SH-SY5Y (cell line): ENCODE data around the gene POLN.

Experiments
- GATA2 ChIP-seq: IDR thresholded peaks from 2 replicates; pipeline ENCODE4 v1.6.1; 2011; ENCODE audit warnings: mild to moderate bottlenecking, low read depth, low read length
- GATA3 ChIP-seq: IDR thresholded peaks from 2 replicates; pipeline ENCODE4 v1.6.1; 2011; ENCODE audit warnings: low read depth, mild to moderate bottlenecking, low read length, moderate library complexity

POLN gene

DNA sequence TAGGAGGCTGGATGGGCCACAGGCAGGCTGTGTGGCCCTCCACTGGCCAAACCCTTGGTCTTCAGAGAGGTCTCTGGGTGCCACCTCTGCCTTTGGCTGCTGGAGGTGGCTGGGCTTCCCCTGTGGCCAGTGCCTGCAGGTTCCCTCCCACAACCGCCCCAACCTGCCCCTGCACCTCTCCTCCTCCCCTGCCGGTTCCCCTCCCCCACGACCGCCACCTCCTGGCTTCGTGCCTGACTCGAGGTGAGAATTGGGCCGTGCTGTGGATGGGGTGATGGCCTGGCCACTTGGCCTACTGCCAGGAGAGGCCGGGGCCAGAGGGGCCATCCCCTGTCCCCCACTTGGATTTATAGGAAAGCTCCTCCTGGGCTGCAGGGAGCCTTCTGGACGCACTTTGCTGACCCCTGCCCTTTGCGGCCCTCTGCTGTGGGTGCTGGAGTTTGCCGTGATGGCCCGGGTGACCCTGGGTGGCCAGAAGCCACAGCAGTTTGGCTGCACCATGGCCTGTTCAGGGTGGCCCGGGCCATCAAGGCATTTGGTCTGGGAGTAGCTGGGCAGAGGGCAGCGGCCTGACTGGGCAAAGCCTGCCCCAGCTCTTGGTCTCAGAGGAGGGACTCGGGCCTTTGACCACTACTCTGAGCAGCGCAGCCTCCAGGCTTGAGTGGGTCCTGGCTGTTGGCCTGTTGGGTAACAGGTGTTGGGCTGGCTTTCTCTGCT is 179.0 kb downstream of the POLN start:
- TF ChIP-seq GATA3 = no peak
- no peak for TF ChIP-seq GATA2

DNA sequence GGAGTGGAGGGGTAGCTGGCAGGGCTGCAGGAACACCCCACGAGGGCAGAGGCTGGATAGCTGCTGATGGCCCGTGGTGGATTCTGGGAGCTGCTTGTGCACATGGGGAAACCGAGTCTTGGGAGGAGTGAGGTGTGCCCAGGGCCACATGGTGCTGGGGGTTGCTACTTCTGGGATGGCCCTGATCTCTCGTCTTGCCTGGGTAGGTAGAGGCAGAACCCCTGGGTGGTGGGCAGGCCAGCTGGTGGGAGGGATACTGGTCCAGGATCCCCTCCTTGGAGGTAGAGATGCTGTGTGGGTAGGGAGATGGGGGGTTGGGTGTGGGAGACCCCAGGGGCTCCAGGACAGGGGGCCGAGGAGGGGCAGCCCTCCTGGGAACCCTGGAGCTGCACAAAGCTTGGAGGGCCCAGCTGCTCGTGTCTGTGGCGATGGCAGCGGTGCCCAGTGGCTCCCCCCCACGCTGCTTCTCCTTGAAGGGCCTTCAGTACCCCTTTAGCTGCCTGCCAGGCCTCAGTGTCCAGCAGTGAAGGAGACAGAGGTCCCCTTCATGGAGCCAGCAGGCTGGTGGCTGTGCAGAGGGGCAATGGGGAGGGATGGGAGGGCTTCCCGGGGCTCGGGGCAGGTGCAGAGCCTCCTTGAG is 179.6 kb downstream of the POLN start:
- TF ChIP-seq GATA3 = no peak
- TF ChIP-seq GATA2 = no peak

DNA sequence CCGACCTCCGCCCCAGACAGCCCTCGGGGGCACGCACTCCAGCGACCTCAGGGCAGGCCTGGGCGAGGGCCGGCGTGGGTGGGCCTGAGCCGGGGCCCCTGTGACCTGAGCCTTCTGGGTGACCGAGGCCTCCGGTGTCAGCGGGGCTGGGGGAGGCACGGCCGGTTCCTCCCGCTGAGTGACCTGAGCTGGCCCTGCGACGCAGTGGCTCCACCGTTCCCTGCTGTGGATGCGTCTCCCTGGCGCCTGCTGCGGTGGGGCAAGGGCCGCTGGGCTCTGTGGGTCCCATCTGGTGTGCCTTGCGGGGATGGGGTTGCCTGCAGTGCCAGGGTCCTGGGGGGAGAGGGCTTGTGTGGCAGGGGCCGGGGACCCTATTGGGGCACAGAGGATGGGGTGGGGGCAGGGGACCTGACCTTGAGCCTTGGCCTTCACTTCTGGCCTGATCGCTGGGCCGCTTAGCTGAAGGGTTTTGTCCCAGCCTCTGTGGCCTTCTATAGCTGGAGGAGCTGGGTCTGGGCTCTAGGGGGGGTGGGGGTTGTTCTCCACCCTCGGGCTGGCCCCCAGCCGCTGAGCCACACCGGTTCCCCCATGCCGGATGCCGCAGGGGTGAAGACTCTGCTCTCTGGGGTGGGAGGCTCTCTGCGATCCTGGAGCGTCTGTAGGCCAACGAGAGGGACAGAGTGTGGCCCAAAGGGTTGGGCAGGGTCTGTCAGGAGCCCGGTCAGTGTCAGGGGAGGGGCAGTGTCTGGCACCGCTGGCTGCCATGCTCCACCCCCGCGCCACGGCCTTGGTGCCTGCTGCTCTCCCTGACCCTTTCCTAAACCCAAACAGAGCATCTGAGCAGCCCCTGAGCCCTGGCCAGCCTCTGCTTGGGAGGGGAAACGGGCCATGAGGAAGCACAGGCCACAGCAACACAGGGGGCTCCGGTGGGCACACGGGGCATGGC is 180.5 kb downstream of the POLN start:
- TF ChIP-seq GATA2 (no peak), GATA3 (no peak)

DNA sequence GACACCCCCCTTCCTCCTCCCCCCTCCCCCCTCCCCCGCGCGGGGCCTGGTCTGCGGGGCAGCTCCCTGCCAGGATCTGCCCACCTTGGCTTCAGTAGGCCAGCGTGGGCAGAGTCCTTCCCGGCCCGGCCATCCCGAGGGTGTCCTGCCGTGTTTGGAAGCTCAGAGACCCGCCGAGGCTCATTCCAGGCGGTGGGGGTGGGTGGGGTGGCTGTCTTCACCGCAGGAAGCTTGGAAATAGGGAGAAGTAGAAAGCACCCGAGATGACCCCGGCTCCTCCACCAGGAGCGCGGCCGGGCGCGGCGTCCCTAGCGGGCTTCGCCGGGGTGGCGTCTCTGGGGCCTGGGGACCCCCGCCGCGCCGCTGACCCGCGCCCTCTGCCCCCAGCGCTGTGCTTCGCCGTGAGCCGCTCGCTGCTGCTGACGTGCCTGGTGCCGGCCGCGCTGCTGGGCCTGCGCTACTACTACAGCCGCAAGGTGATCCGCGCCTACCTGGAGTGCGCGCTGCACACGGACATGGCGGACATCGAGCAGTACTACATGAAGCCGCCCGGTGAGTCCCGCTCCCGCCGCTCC is 181.2 kb downstream of the POLN start:
- no peak for TF ChIP-seq GATA3
- TF ChIP-seq GATA2 = no peak

DNA sequence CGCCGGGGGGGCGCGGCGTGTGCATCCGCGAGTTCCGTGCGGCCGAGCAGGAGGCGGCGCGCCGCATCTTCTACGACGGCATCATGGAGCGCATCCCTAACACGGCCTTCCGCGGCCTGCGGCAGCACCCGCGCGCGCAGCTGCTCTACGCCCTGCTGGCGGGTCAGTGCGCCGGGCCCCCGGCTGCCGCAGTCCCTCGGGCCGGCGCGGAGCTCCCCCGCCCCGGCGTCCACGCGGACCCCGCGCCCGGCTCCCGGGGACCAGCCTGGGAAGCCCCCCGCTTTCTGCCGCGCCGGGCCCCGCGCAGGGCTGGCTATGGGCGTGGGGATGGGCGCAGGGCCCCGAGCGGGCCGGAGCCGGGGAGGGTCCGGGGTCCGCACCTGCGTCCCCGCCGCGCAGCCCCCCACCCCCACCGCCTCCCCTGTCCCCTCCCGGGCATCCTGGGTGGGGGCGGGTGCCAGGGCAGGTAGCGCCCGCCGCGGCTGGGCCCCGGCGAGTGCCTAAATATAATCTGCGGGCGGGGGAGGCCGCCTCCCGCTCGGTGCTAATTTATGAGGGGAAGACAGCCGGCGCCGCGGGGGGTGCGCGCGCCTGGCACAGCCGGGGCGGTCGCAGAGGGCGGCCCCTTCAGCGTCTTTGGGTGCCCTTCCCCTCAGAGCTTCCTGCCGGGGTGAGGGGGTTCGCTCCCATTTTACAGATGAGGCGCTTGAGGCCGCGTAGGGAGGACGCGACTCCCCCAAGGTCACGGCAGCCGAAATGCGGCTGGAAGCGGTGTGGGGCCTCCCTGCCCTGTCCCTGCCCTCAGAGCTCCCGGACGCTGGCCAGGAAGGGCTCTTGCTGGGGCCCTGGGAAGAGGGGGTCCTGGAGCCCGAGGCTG is 182.0 kb downstream of the POLN start:
- no peak for TF ChIP-seq GATA2
- TF ChIP-seq GATA3 = no peak

DNA sequence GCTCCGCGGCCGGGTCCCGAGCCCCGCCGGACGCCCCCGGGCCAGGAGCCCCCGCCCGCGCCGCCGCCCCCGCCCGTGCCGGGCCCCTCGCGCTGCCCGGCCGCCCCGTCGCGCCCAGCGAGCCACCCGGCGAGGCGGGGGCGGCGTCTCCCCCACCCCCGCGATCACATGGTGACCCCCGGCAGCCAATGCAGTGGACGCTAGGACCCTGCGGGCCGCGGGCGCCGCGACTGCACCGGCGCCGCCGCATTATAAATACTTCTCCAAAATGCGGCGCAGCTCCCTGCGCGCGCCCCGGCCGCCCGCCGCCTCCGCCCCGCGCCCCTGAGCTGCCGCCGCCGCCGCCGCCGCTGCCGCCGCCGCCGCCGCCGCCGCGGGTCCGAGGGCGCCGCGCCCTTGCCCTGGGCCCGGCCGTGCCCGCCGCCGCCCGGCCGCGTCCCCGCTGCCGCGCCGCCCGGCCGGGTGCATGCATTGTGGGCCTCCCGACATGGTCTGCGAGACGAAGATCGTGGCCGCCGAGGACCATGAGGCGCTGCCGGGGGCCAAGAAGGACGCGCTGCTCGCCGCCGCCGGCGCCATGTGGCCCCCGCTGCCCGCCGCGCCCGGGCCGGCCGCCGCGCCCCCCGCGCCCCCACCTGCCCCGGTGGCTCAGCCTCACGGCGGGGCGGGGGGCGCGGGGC is 182.7 kb downstream of the POLN start, which contains the start of gene NAT8L:
Gene NAT8L, plus strand, starts transcription at position 282 of the 680 bp plus-strand sequence. Its CDS starts 185 bp downstream, at position 467.
- no peak for TF ChIP-seq GATA3
- TF ChIP-seq GATA2 = no peak

DNA sequence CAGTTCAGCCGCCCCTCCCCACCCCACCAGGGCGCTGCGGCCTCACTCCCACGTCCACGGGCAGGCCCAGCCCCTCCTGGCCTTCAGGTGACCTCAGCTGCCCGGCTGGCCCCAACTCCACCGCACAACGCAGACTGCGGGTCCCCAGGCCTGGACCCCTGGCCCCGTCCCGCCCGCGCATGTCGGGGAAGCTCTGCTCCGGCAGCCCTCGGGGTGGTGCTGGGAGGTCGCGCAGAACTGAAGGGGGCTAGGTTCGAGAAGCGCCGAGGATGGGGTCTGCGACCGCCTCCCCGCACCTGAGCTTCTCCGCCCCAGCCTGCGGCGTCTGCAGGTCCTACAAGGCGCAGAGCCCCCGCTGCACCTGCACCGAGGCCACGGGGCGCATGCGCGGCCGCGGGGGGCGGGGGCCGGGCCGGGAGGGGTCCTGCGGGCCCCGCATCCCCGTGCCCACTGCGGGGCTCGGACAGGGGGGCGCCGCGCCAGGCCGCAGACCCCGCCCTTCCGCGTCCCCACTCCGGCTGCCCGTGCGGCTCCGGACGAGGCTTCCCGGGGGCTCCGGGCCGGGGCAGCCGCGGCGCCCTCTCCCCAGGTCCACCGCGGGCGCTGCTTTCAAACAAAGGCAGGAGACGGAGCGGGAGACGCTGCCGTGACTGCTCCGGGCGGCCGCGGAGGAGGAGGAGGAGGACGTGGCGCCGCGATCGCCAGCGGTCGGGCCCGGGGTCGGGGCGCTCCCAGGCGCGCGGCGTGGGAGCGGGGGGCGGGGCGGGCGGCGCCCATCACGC is 183.5 kb downstream of the POLN start:
- TF ChIP-seq GATA2 = no peak
- no peak for TF ChIP-seq GATA3

DNA sequence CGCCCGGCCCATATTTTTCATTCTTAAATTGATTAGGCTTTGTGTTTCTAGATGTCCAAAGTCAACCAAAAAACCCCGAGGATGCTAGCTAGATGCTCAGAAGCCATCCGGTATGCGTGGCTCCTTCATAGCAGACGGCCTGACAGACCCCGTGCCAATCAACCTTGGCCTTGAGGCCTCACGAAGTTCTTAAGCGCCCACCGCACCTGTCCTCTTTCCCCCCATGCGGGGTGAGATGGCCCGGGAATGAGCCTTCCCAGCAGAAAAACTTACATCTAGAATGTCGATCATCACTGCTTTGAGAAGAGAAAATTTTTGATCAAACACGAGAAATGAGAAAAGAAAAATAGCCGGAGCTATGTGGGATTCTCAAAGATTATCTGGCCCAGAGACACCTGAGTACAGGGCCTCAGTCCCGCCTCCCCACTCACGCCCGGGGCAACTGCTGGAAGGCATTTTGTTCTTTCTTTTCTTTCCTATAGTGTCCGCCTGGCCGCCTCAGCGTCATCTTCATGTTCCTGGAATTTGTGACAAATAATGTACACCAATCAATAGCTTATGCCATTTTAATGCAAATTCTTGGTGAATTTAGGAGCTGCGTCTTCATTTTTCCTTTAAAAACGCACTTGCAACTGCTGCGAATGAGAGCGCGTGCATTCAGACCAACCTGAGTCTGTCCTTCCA is 184.4 kb downstream of the POLN start:
- no peak for TF ChIP-seq GATA3
- no peak for TF ChIP-seq GATA2

DNA sequence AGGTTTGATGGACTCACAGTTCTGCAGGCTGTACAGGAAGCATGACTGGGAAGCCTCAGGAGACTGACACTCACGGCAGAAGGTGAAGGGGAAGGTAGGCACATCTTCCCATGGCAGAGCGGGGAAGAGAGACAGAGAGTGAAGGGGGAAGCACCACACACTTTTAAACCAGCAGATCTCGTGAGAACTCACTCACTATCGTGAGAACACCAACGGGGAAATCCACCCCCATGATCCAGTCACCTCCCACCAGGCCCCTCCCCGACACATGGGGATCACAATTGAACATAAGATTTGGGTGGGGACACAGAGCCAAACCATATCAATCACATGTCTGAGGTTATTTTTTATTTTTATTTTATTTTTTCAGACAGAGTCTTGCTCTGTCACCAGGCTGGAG is 187.7 kb downstream of the POLN start:
- TF ChIP-seq GATA2 = no peak
- TF ChIP-seq GATA3 = no peak

DNA sequence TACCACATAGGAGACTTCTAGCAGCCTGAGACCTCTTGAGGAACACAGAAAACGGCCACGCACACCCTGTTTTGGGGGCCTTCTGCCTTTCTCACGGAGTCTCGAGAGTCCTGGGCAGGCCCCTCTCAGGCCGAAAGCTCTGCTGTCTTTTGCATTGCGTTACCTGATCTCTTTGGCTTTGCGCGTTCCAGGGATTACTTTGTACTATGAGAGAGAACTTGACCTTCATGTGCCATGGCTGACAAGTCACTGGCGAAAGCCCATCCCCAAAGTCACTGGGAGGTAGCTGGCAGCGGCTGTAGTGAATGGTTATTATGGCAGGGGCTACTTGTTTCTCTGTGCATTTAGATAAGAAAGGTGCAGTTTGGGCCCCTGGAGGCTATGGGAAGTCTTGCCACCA is 190.8 kb downstream of the POLN start:
- TF ChIP-seq GATA3 (no peak), GATA2 (no peak)

DNA sequence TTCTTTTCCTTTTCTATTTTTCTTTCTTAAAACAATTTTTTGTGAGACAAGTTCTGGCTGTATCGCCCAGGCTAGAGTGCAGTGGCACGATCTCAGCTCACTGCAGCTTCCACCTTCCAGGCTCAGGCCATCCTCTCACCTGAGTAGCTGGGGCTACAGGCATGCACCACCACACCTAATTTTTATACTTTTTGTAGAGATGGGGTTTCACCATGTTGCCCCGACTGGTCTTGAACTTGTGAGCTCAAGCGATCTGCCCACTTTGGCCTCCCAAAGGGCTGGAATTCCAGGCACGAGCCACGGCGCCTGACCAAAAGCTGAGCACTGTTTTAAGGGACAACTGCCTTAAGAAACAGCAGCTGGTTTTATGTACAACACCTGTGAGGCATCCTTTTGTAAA is 192.1 kb downstream of the POLN start:
- no peak for TF ChIP-seq GATA3
